Stomach smooth muscle (tissue), 2 donors: ENCODE measurements around the gene OST4.

ENCODE experiments used
- H3K27ac ChIP-seq: one replicate; pipeline ENCODE4 v1.7.0; 2013; ENCODE audit warnings: mild to moderate bottlenecking, low read length, inconsistent platforms
- H3K27me3 ChIP-seq, 2 donors: one replicate each; pipeline ENCODE4 v1.7.0; 2013; ENCODE audit warnings: low read length in 2 of 2; ENCODE audit not compliant: insufficient read depth in 2 of 2, control insufficient read depth in 1 of 2
- H3K36me3 ChIP-seq, 2 donors: one replicate each; pipeline ENCODE4 v1.7.0; 2013; ENCODE audit warnings: low read length in 2 of 2; ENCODE audit not compliant: control insufficient read depth in 2 of 2, insufficient read depth in 2 of 2
- H3K4me1 ChIP-seq: one replicate; pipeline ENCODE4 v1.7.0; 2013; ENCODE audit warnings: low read length; ENCODE audit not compliant: control insufficient read depth, insufficient read depth
- H3K4me3 ChIP-seq, 2 donors: one replicate each; pipeline ENCODE4 v1.7.0; 2013; ENCODE audit warnings: low read length in 2 of 2
- H3K9ac ChIP-seq, 2 donors: one replicate each; pipeline ENCODE4 v1.7.0; 2013; ENCODE audit warnings: low read length in 2 of 2, mild to moderate bottlenecking in 1 of 2
- H3K9me3 ChIP-seq, 2 donors: one replicate each; pipeline ENCODE4 v1.7.0; 2013; ENCODE audit warnings: low read length in 2 of 2; ENCODE audit not compliant: control insufficient read depth in 2 of 2
- donor health status: healthy.
- donor health status: Pancreatic carcinoma.

OST4 gene

GRCh38 chr2:27050281-27050995, 21.0 kb downstream of the OST4 start:
- Histone ChIP-seq H3K27ac (peak overlapping the region; percentile 75), H3K9ac (peak overlapping the region; percentile 74 to 77), H3K9me3 (no peaks in the 10 kb centered on the region), H3K4me1 (peaks cover 23% of the 10 kb centered on the region), H3K27me3 (no peaks in the 10 kb centered on the region), H3K4me3 (peak overlapping the region; percentile 78 to 97), H3K36me3 (peaks cover 16 to 18% of the 10 kb centered on the region in 2 donors)

- H3K4me3 ChIP-seq, result peak overlapping the region; percentile 78 to 97
- H3K36me3 ChIP-seq, result peaks cover 8 to 11% of the 10 kb centered on the region in 2 donors
- H3K27ac ChIP-seq, result peak overlapping the region; percentile 75
- no peaks in the 10 kb centered on the region for H3K27me3 ChIP-seq
- H3K9ac ChIP-seq, result peak overlapping the region; percentile 74 to 77
- no peaks in the 10 kb centered on the region for H3K9me3 ChIP-seq
- peaks cover 23% of the 10 kb centered on the region for H3K4me1 ChIP-seq
These were observed 21.8 kb downstream of the OST4 start for GRCh38 chr2:27049422-27050280.

- Histone ChIP-seq H3K9ac (no peak overlapping the region), H3K36me3 (peaks cover 22 to 31% of the 10 kb centered on the region in 2 donors), H3K4me3 (no peak overlapping the region), H3K4me1 (peaks cover 12% of the 10 kb centered on the region), H3K27ac (no peak overlapping the region), H3K27me3 (no peaks in the 10 kb centered on the region), H3K9me3 (no peaks in the 10 kb centered on the region)
These were observed 28.3 kb downstream of the OST4 start for GRCh38 chr2:27042985-27043634.

GRCh38 chr2:27042159-27042661, 29.2 kb downstream of the OST4 start:
- Histone ChIP-seq H3K36me3 (peaks cover 31 to 40% of the 10 kb centered on the region in 2 donors), H3K9ac (no peak overlapping the region), H3K4me1 (peaks cover 12% of the 10 kb centered on the region), H3K4me3 (no peak overlapping the region), H3K27me3 (no peaks in the 10 kb centered on the region), H3K27ac (peak overlapping the region; percentile 24), H3K9me3 (no peaks in the 10 kb centered on the region)

- peak overlapping the region; percentile 24 for H3K27ac ChIP-seq
- H3K9ac ChIP-seq, result no peak overlapping the region
- H3K36me3 ChIP-seq, result peaks cover 36 to 45% of the 10 kb centered on the region in 2 donors
These were observed 29.7 kb downstream of the OST4 start for GRCh38 chr2:27041752-27042151.

GRCh38 chr2:27040282-27040681, 31.2 kb downstream of the OST4 start:
- Histone ChIP-seq H3K4me3 (no peak overlapping the region), H3K4me1 (peaks cover 12% of the 10 kb centered on the region), H3K36me3 (peaks cover 50 to 58% of the 10 kb centered on the region in 2 donors), H3K9me3 (no peaks in the 10 kb centered on the region), H3K27ac (no peak overlapping the region), H3K9ac (no peak overlapping the region), H3K27me3 (no peaks in the 10 kb centered on the region)

More at GRCh38 chr2:27041752-27042151, 29.7 kb downstream of the OST4 start:
- H3K4me3 ChIP-seq, result no peak overlapping the region
- no peaks in the 10 kb centered on the region for H3K27me3 ChIP-seq
- H3K9me3 ChIP-seq, result no peaks in the 10 kb centered on the region
- peaks cover 12% of the 10 kb centered on the region for H3K4me1 ChIP-seq

- no peaks in the 10 kb centered on the region for H3K9me3 ChIP-seq
- peaks cover 13% of the 10 kb centered on the region for H3K4me1 ChIP-seq
- H3K27ac ChIP-seq, result no peak overlapping the region
- H3K9ac ChIP-seq, result no peak overlapping the region
- H3K4me3 ChIP-seq, result no peak overlapping the region
- H3K27me3 ChIP-seq, result no peaks in the 10 kb centered on the region
- peaks cover 50 to 62% of the 10 kb centered on the region in 2 donors for H3K36me3 ChIP-seq
These were observed 31.6 kb downstream of the OST4 start for GRCh38 chr2:27039871-27040270.

- Histone ChIP-seq H3K27me3 (no peaks in the 10 kb centered on the region), H3K4me1 (peaks cover 15% of the 10 kb centered on the region), H3K36me3 (peaks cover 50 to 62% of the 10 kb centered on the region in 2 donors), H3K4me3 (no peak overlapping the region), H3K27ac (no peak overlapping the region), H3K9ac (no peak overlapping the region), H3K9me3 (no peaks in the 10 kb centered on the region)
These were observed 32.0 kb downstream of the OST4 start for GRCh38 chr2:27039426-27039825.

- Histone ChIP-seq H3K27me3 (no peaks in the 10 kb centered on the region), H3K27ac (no peak overlapping the region), H3K9me3 (no peaks in the 10 kb centered on the region), H3K9ac (no peak overlapping the region), H3K36me3 (peaks cover 50 to 62% of the 10 kb centered on the region in 2 donors), H3K4me3 (no peak overlapping the region), H3K4me1 (peaks cover 19% of the 10 kb centered on the region)
These were observed 32.7 kb downstream of the OST4 start for GRCh38 chr2:27038631-27039339.

GRCh38 chr2:27038012-27038411, 33.4 kb downstream of the OST4 start:
- Histone ChIP-seq H3K27me3 (no peaks in the 10 kb centered on the region), H3K27ac (no peak overlapping the region), H3K9ac (no peak overlapping the region), H3K4me1 (peaks cover 26% of the 10 kb centered on the region), H3K9me3 (no peaks in the 10 kb centered on the region), H3K36me3 (peaks cover 50 to 62% of the 10 kb centered on the region in 2 donors), H3K4me3 (no peak overlapping the region)
